ENCODE data around the gene PREX1.

DNA sequence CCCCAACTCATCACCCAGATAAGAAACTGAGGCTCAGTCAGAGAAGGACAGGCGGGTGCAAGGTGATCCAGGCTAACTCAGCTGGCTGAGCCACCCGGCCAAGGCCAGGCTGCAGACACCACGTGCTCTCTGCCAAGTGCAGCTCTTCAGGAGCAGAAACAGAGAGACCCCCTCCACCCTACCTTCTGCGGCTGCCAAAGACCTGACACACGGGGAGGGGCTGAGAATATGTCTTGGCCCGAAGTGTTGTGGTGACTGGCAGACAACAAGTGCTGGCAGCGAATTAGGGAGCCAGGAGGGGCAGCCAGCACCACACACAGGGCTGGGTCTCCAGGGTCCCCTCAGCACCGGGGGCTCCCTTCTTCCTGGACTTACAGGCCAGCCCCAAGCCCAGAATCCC is 22.5 kb downstream of the PREX1 start:
- no peak for TF ChIP-seq POLR2AphosphoS5 (IDR thresholded peaks at IDR 0.05)
- TF ChIP-seq, protein P1, sequence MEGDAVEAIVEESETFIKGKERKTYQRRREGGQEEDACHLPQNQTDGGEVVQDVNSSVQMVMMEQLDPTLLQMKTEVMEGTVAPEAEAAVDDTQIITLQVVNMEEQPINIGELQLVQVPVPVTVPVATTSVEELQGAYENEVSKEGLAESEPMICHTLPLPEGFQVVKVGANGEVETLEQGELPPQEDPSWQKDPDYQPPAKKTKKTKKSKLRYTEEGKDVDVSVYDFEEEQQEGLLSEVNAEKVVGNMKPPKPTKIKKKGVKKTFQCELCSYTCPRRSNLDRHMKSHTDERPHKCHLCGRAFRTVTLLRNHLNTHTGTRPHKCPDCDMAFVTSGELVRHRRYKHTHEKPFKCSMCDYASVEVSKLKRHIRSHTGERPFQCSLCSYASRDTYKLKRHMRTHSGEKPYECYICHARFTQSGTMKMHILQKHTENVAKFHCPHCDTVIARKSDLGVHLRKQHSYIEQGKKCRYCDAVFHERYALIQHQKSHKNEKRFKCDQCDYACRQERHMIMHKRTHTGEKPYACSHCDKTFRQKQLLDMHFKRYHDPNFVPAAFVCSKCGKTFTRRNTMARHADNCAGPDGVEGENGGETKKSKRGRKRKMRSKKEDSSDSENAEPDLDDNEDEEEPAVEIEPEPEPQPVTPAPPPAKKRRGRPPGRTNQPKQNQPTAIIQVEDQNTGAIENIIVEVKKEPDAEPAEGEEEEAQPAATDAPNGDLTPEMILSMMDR (IDR thresholded peaks at IDR 0.05), result no peak

Data from prostate gland (tissue), 2 donors.